Uterus (tissue), 4 donors: Measurements from ENCODE around the gene DYNLT1. TPM values are rescaled to one million over a fixed set of nuclear protein-coding genes. Genes with fewer than 3 reads are reported as not detected.
"Not testable (repeated sequence)": the region's sequence is repeated elsewhere in the genome, so short reads cannot be mapped to it uniquely, and the experiment has no call there.

Experiments
- DNase-seq, 2 donors: peaks; one replicate each; pipeline ENCODE4 v3.0.0-alpha.2; 2019 to 2020
- H3K27ac ChIP-seq, 2 donors: fragments of 200-600 bp; sonication (generic); 1 replicate in 1 of 2; 2 replicates in 1 of 2; pipeline ENCODE4 v1.5.1; 2016 to 2018
- H3K27me3 ChIP-seq, 2 donors: fragments of 200-600 bp; sonication (generic); one replicate each; pipeline ENCODE4 v1.5.1; 2018 to 2019; ENCODE audit warnings: control low read depth in 1 of 2
- H3K36me3 ChIP-seq, 2 donors: fragments of 200-600 bp; sonication (generic); one replicate each; pipeline ENCODE4 v1.5.1; 2019; ENCODE audit warnings: control low read depth in 1 of 2
- H3K4me1 ChIP-seq, 2 donors: fragments of 200-600 bp; sonication (generic); one replicate each; pipeline ENCODE4 v1.5.1; 2018 to 2019; ENCODE audit warnings: control low read depth in 1 of 2
- H3K4me3 ChIP-seq, 2 donors: fragments of 200-600 bp; sonication (generic); 1 replicate in 1 of 2; 2 replicates in 1 of 2; pipeline ENCODE4 v1.5.1; 2018 to 2019; ENCODE audit warnings: mild to moderate bottlenecking in 1 of 2
- H3K9me3 ChIP-seq, 2 donors: fragments of 200-600 bp; sonication (generic); one replicate each; pipeline ENCODE4 v1.5.1; 2019; ENCODE audit warnings: control low read depth in 1 of 2
- CTCF ChIP-seq, 4 experiments: fragments of 200-600 bp in 2 of 4; fragments of 450-650 bp in 2 of 4; sonication (generic) in 2 of 4; IDR thresholded peaks; one replicate each; pipeline ENCODE4 v1.5.1; 2016 to 2019; ENCODE audit warnings: antibody characterized with exemption in 4 of 4, mild to moderate bottlenecking in 2 of 4, moderate library complexity in 1 of 4
- POLR2A ChIP-seq, 2 donors: fragments of 450-650 bp; IDR thresholded peaks; one replicate each; pipeline ENCODE4 v1.6.1; 2016; ENCODE audit warnings: antibody characterized with exemption in 2 of 2, mild to moderate bottlenecking in 1 of 2, moderate library complexity in 1 of 2
- intact Hi-C: fragments of 100-400 bp; cut with DNase I; formaldehyde crosslinking; loops from one replicate; pipeline ENCODE4 v1.15.1; 2023; ENCODE audit warnings: low total_unique reads
- total RNA-seq, 4 donors: library from RNA; depleted of rRNA in 3 of 4; stranded (reverse); fragments of >200 nt in 3 of 4; gene quantifications; one replicate each; pipeline versions ENCODE4 v1.1.0 to v1.2.4, GENCODE V29; 2014 to 2023
- donor health status: DM: yes; HTN: yes; CAD: no.

The DYNLT1 gene
- total RNA-seq, 4 donors from 2014 or later: 68.2 to 134 (median 114) TPM

DNA sequence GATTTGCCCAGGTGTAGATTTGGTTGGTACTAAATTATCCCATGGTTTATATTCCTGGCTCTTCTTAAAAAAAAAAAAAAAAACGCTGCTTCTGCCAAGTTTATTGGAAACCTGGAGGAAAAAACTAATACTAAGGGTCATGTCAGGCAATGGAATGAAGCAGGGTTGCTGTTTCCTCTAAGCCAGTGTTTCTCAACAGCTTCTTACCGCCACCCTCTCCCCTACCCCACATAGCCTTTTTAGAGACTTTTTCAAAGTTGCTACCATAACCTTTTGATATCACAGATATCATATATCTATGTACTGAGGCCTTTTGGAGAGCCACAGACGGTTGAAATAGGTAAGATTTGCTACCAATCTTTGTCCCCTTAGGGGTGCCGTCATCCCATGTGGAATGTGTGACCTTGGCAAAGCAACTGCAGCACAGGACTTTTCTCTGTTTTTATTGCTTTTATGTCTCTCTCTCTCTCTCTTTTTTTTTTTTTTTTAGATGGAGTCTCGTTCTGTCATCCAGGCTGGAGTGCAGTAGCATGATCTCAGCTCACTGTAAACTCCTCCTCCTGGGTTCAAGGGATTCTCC lies 40.3 kb upstream of the DYNLT1 start:
- no peaks in the 10 kb centered on the region for H3K27me3 ChIP-seq
- DNase-seq: no peak
- H3K4me1 ChIP-seq: no peaks in the 10 kb centered on the region
- H3K36me3 ChIP-seq: no peaks in the 10 kb centered on the region
- TF ChIP-seq POLR2A (IDR thresholded peaks at IDR 0.05) (no peak), CTCF (IDR thresholded peaks at IDR 0.05) (no peak)
- H3K4me3 ChIP-seq: no peak overlapping the region
- intact Hi-C loops: no loop called here
- H3K9me3 ChIP-seq: no peaks in the 10 kb centered on the region
- H3K27ac ChIP-seq: no peak overlapping the region

GRCh38 chr6:158684311-158684710 lies 39.8 kb upstream of the DYNLT1 start:
- intact Hi-C loops: no loop called here

GRCh38 chr6:158680481-158680880 lies 35.9 kb upstream of the DYNLT1 start:
- TF ChIP-seq POLR2A (IDR thresholded peaks at IDR 0.05) (no peak), CTCF (IDR thresholded peaks at IDR 0.05) (no peak)

More at GRCh38 chr6:158684311-158684710, 39.8 kb upstream of the DYNLT1 start:
- no peak overlapping the region for H3K27ac ChIP-seq
- no peak overlapping the region for H3K4me3 ChIP-seq
- H3K27me3 ChIP-seq: no peaks in the 10 kb centered on the region
- no peak for DNase-seq
- no peaks in the 10 kb centered on the region for H3K9me3 ChIP-seq
- H3K36me3 ChIP-seq: no peaks in the 10 kb centered on the region
- TF ChIP-seq CTCF (IDR thresholded peaks at IDR 0.05) (no peak), POLR2A (IDR thresholded peaks at IDR 0.05) (no peak)
- no peaks in the 10 kb centered on the region for H3K4me1 ChIP-seq

GRCh38 chr6:158680015-158680414 lies 35.5 kb upstream of the DYNLT1 start:
- intact Hi-C loops: no loop called here
- no peak for TF ChIP-seq CTCF (IDR thresholded peaks at IDR 0.05)
- no peak for TF ChIP-seq POLR2A (IDR thresholded peaks at IDR 0.05)
- no peaks in the 10 kb centered on the region for H3K27me3 ChIP-seq
- DNase-seq: no peak
- no peak overlapping the region for H3K27ac ChIP-seq
- no peaks in the 10 kb centered on the region for H3K4me1 ChIP-seq
- no peaks in the 10 kb centered on the region for H3K9me3 ChIP-seq
- no peaks in the 10 kb centered on the region for H3K36me3 ChIP-seq
- no peak overlapping the region for H3K4me3 ChIP-seq

More at GRCh38 chr6:158680481-158680880, 35.9 kb upstream of the DYNLT1 start:
- Histone ChIP-seq H3K4me1 (no peaks in the 10 kb centered on the region), H3K4me3 (no peak overlapping the region), H3K36me3 (no peaks in the 10 kb centered on the region), H3K27ac (no peak overlapping the region), H3K27me3 (no peaks in the 10 kb centered on the region), H3K9me3 (no peaks in the 10 kb centered on the region)
- DNase-seq: no peak
- intact Hi-C loops: no loop called here

DNA sequence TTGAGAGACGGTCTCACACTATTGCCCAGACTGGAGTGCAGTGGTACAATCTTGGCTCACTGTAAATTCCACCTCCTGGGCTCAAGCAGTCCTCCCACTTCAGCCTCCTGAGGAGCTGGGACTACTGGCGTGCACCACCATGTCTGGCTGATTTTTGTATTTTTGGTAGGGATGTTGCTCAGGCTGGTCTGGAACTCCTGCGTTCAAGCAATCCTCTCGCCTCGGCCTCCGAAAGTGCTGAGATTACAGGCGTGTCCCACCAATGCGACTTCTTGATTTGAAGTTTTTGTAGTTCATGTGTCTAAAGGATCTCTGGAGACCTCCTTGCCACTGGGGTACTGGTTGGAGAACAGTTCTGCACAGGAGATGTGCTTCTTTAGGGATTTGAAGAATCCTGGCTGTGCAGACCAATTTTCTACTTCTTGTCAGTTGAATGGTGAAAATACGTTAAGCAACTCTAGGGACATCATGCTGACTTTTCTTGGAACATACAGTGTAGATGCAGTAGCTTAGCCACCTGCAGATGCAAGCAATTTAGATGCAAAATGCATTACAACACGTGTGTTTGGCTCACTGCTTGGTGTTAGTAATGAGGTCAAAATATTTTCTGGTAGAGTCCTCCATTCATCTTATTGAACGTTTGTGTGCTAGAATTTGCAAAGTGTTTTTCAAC lies 33.5 kb upstream of the DYNLT1 start:
- no peak for DNase-seq
- no peak overlapping the region for H3K27ac ChIP-seq
- intact Hi-C loops: no loop called here

DNA sequence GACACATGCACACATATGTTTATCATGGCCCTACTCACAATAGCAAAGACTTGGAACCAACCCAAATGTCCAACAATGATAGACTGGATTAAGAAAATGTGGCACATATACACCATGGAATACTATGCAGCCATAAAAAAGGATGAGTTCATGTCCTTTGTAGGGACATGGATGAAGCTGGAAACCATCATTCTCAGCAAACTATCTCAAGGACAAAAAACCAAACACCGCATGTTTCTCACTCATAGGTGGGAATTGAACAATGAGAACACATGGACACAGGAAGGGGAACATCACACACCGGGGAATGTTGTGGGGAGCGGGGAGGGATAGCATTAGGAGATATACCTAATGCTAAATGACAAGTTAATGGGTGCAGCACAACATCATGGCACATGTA lies 32.6 kb upstream of the DYNLT1 start:
- DNase-seq, H3K36me3 ChIP-seq, H3K4me3 ChIP-seq, H3K27me3 ChIP-seq, H3K4me1 ChIP-seq, H3K9me3 ChIP-seq, intact Hi-C loops, H3K27ac ChIP-seq: not testable (repeated sequence)

More for the DNA sequence above, 33.5 kb upstream of the DYNLT1 start:
- H3K4me3 ChIP-seq: no peak overlapping the region
- H3K27me3 ChIP-seq: no peaks in the 10 kb centered on the region
- no peaks in the 10 kb centered on the region for H3K36me3 ChIP-seq
- no peaks in the 10 kb centered on the region for H3K4me1 ChIP-seq
- TF ChIP-seq CTCF (IDR thresholded peaks at IDR 0.05): no peak
- TF ChIP-seq POLR2A (IDR thresholded peaks at IDR 0.05): no peak
- no peaks in the 10 kb centered on the region for H3K9me3 ChIP-seq
